ENCODE results near the gene NELL1. TPM values are rescaled to one million over a fixed set of nuclear protein-coding genes. Genes with fewer than 3 reads are reported as not detected.

NELL1 gene
- total RNA-seq, 4 donors from 2014 or later: not detected

GRCh38 chr11:21426931-21427330 lies 757.5 kb downstream of the NELL1 start:
- Histone ChIP-seq H3K27me3 (no peaks in the 10 kb centered on the region), H3K4me3 (replicated peaks in 1 of 3) (no peak overlapping the region), H3K27ac (no peak overlapping the region), H3K9me3 (no peaks in the 10 kb centered on the region), H3K36me3 (no peaks in the 10 kb centered on the region), H3K4me1 (no peaks in the 10 kb centered on the region)
- intact Hi-C loops (cut with DNase I): no loop called here
- no peak for TF ChIP-seq POLR2A (IDR thresholded peaks at IDR 0.05)
- no peak for TF ChIP-seq CTCF (IDR thresholded peaks at IDR 0.05)
- WGBS, 2 donors: 84 to 85% methylated on average over 3 of the region's 3 CpGs
- no peak for DNase-seq

- Histone ChIP-seq H3K27me3 (no peaks in the 10 kb centered on the region), H3K36me3 (no peaks in the 10 kb centered on the region), H3K9me3 (no peaks in the 10 kb centered on the region), H3K4me1 (no peaks in the 10 kb centered on the region), H3K27ac (no peak overlapping the region), H3K4me3 (replicated peaks in 1 of 3) (no peak overlapping the region)
- 36 to 62% methylated on average over 1 of the region's 1 CpG for WGBS, 2 donors
- intact Hi-C loops (cut with DNase I): no loop called here
- DNase-seq: no peak
- TF ChIP-seq CTCF (IDR thresholded peaks at IDR 0.05): no peak
- TF ChIP-seq POLR2A (IDR thresholded peaks at IDR 0.05): no peak
Observed at GRCh38 chr11:21427726-21428125, 758.3 kb downstream of the NELL1 start.

GRCh38 chr11:21428796-21429195 lies 759.4 kb downstream of the NELL1 start:
- intact Hi-C loops (cut with DNase I): no loop called here
- 86 to 94% methylated on average over 1 of the region's 1 CpG for WGBS, 2 donors
- Histone ChIP-seq H3K27ac (no peak overlapping the region), H3K9me3 (no peaks in the 10 kb centered on the region), H3K36me3 (no peaks in the 10 kb centered on the region), H3K4me3 (replicated peaks in 1 of 3) (no peak overlapping the region), H3K4me1 (no peaks in the 10 kb centered on the region), H3K27me3 (no peaks in the 10 kb centered on the region)
- no peak for TF ChIP-seq POLR2A (IDR thresholded peaks at IDR 0.05)
- no peak for TF ChIP-seq CTCF (IDR thresholded peaks at IDR 0.05)
- DNase-seq: no peak

GRCh38 chr11:21429401-21429800 lies 760.0 kb downstream of the NELL1 start:
- no peaks in the 10 kb centered on the region for H3K4me1 ChIP-seq
- H3K4me3 ChIP-seq (replicated peaks in 1 of 3): no peak overlapping the region
- H3K27me3 ChIP-seq: no peaks in the 10 kb centered on the region
- no peaks in the 10 kb centered on the region for H3K36me3 ChIP-seq
- intact Hi-C loops (cut with DNase I): no loop called here
- no peak overlapping the region for H3K27ac ChIP-seq
- no peak for DNase-seq
- no peaks in the 10 kb centered on the region for H3K9me3 ChIP-seq
- TF ChIP-seq POLR2A (IDR thresholded peaks at IDR 0.05) (no peak), CTCF (IDR thresholded peaks at IDR 0.05) (no peak)

GRCh38 chr11:21430537-21430936 lies 761.2 kb downstream of the NELL1 start:
- 73 to 76% methylated on average over 3 of the region's 3 CpGs for WGBS, 2 donors
- intact Hi-C loops (cut with DNase I): no loop called here
- DNase-seq: no peak

More at GRCh38 chr11:21430537-21430936, 761.2 kb downstream of the NELL1 start:
- H3K27ac ChIP-seq: no peak overlapping the region
- no peak overlapping the region for H3K4me3 ChIP-seq (replicated peaks in 1 of 3)
- no peaks in the 10 kb centered on the region for H3K27me3 ChIP-seq
- no peak for TF ChIP-seq CTCF (IDR thresholded peaks at IDR 0.05)
- no peaks in the 10 kb centered on the region for H3K9me3 ChIP-seq
- H3K36me3 ChIP-seq: no peaks in the 10 kb centered on the region
- no peaks in the 10 kb centered on the region for H3K4me1 ChIP-seq
